ENCODE results near the gene SWT1.
"Not testable (repeated sequence)": the region's sequence is repeated elsewhere in the genome, so short reads cannot be mapped to it uniquely, and the experiment has no call there.

SWT1 gene

DNA sequence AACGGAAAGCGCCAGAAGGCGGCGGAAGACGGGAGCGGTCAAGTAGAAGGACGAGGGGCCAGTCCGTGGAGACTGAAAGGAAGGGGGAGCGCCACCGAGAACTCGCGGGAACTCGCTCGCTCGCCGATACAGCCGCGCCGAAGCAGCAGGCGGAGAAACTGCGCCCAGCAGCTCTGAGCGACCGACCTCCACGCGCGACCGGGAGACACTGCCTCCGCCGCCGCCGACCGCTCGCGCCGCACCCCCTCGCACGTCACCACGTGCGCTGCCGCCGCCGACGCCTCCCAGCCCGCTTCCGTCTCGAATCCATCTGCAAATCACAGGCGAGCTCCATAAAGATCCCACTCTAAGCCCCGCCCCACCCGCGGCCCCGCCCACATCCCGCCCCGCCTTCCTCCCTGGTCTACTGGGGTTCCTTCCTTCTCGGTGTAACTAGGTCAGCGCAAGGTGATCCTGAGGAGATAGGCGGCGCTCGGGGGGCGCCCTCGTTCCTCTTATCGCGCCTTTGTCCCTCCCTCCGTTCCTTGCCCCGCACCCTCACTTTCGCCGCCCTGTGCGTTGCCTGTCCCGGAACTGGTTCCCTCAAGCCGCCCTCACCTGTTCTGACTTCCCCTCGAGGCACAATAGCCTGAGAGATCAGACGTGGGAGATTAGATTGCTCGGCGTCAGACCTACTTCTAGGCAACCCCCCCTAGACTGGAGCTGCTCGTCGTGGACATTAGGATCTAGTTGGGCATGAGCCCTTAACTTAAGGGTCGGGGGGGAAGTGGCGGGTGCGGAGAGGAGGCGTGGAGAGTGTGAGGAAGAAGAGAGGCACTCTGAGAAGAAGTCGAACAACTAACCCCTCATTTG is 160.3 kb downstream of the SWT1 start, which contains the start of gene IVNS1ABP:
Gene IVNS1ABP, minus strand, starts transcription at position 210 of the 852 bp plus-strand sequence. CDS start 7,750 bp downstream, outside the sequence.
- H3K4me3 ChIP-seq (ENCODE audit: low read depth, low read length) = peak within 1 kb of the TSS; percentile 85

DNA sequence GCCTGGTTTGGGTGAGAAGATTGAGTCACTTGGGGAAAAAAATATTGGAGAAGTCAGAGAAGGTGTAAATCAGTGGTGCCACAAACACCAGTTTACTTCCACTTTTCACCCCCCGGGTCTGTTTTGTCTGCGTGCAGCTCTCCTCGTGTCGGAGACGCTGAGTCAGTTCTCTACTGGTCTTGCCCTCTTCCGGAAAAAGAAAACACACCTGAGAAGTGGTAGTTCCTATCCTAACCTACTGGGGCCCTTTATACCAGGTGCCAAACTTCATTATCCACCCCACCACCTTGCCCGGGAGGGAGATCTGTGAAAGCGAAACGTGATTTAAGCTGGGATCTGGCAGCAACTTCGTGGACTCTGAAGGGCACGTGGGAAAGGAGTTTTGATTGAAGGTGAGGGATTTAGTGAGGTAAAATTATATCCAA is 160.9 kb downstream of the SWT1 start:
- H3K4me3 ChIP-seq (ENCODE audit: low read depth, low read length) = peak overlapping the region; percentile 44

GRCh38 chr1:185318431-185319138 is 161.6 kb downstream of the SWT1 start:
- H3K4me3 ChIP-seq (ENCODE audit: low read depth, low read length) = no peak overlapping the region

GRCh38 chr1:185319139-185319475 is 162.1 kb downstream of the SWT1 start:
- H3K4me3 ChIP-seq (ENCODE audit: low read depth, low read length) = no peak overlapping the region

DNA sequence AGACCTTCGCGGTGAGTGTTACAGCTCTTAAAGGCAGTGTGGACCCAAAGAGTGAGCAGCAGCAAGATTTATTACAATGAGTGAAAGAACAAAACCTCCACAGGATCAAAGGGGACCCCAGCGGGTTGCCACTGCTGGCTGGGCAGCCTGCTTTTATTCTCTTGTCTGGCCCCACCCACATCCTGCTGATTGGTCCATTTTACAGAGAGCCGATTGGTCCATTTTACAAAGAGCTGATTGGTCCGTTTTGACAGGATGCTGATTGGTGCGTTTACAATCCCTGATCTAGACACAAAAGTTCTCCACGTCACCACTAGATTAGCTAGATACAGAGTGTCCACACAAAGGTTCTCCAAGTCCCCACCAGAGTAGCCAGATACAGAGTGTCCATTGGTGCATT is 164.1 kb downstream of the SWT1 start:
- not testable (repeated sequence) for H3K4me3 ChIP-seq (ENCODE audit: low read depth, low read length)

- not testable (repeated sequence) for H3K4me3 ChIP-seq (ENCODE audit: low read depth, low read length)
Observed at GRCh38 chr1:185321653-185322221, 164.8 kb downstream of the SWT1 start.

GRCh38 chr1:185322636-185323035 is 165.7 kb downstream of the SWT1 start:
- no peak overlapping the region for H3K4me3 ChIP-seq (ENCODE audit: low read depth, low read length)

DNA sequence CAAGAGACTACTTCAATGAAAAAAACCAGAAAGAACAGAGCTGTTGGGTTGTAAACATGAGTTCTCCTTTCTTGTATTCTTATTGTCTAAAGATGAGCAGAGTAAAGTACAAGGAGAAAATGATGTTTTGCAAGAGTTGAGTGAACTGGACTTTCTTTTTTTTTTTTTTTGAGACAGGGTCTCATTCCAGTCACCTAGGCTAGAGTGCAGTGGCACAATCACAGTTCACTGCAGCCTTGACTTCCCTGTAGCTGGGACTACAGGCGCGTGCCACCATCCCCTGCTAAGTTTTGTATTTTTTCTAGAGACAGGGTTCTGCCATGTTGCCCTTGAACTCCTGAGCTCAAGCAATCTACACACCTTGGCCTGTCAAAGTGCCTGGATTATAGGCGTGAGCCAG is 167.2 kb downstream of the SWT1 start:
- H3K4me3 ChIP-seq (ENCODE audit: low read depth, low read length) = no peak overlapping the region

- no peak overlapping the region for H3K4me3 ChIP-seq (ENCODE audit: low read depth, low read length)
Observed at GRCh38 chr1:185325413-185325812, 168.4 kb downstream of the SWT1 start.

DNA sequence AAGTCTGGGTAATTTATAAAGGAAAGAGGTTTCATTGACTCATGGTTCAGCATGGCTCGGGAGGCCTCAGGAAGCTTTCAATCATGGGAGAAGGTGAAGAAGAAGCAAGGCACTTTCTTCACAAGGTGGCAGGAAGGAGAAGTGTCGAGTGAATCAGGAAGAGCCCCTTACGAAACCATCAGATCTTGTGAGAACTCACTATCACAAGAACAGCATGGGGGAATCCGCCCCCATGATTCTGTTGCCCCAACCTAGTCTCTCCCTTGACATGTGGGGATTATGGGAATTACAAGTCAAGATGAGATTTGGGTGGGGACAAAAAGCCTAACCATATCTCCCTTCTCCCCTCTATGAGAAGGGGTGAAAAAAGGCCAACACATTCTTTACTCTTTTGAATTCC is 171.3 kb downstream of the SWT1 start:
- no peak overlapping the region for H3K4me3 ChIP-seq (ENCODE audit: low read depth, low read length)

DNA sequence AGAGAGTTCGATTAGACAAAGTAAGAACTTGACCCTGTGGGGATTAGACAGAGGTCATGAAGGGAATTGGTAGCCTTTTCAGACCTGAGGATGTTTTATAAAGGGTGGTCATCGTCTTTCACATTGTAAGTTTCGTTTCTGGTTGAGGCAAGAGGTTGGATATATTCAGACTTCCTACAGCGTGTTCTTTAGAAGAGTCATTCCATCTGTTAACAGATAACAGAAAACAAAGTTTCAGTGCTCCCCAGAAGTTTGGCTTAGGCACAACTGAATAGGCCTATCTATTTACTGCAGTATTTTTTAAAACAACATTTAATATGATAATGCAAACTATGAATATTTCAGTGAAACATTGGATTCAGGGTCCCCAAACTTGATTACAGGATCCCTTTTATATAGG is 177.2 kb downstream of the SWT1 start:
- no peak overlapping the region for H3K4me3 ChIP-seq (ENCODE audit: low read depth, low read length)

DNA sequence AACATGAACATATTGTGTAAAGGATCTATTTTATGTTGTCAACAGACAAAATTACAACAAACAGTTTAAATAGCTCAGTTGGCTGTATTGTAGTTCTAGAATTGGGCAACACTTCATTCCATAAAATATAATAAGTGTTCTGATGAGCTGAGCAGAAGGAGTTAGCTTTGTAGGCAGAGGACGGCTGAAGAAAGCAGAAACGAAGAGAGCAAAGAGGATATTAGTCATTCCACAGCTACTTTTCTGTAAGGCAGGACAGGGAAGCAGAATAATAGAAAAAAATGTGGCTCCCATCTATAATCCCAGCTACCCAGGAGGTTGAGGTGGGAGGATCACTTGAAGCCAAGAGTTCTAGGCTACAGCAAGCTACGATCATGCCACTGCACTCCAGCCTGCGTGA is 180.3 kb downstream of the SWT1 start:
- no peak overlapping the region for H3K4me3 ChIP-seq (ENCODE audit: low read depth, low read length)

DNA sequence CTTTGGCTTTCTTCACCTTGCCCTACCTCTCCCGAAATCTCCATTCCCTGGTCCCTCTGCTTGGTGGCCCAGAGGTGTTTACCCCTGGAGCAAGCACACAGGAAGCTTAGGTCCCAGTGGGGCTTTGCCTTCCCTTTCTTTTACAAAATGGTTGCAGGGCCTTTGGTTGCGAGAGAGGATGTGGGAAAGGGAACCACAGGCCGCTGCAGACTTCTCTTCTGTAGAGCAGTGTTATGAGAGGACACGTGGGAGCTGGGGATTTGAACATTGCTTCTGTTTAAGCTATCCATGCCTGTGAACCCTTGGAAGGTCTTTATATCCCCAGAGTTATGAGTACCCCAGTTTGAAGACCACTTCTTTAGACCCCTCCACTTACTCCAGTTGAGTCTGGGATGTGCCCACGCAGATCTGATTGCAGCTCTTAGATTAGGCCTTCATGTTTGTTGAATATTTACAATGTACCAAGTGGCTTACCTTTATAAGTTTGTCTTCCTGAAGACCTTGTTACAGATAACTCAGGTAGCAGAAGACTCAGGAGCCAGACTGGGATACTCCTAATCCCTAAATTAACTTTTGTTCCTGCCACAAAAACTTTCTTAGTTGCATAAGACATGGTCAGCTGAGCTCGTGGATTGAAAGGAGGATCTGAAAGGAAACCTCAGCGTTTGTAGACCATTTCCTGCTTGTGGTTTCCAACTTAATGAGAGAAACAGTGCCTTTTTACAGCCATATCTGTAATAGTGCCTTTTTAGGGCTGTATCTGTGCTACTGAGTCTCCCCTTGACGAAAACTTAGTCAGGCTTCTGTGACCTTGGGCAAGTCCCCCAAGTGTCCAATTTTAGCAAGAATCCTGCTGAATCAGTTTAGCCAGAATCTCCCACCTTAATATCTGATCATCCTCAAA is 182.0 kb downstream of the SWT1 start:
- no peak overlapping the region for H3K4me3 ChIP-seq (ENCODE audit: low read depth, low read length)

DNA sequence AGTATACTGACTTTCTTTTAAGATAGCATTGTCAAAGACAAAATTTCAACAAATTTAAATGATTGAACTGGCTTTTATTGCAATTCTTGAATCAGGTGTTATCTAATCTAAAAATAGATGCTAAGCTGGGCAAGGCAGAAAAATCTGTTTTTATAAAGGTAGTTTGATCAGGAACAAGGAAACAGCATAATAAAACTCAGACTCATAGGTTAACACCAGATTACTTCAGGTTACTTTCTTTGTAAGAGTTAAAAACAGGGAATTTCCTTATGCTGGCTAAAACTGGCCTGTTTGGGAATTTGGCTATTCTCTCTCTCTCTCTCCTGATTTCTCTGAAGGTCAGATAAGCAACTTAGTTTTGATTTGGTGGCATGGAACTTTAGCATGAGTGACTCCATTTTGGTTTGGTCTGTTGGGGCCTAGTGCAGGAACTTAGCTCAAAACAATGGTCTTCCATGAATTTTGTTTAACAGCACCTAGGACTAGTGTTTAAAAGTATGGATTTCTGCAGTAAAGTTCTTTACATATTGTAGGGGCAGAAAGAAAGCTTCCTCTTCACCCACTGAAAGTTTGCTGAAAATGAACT is 184.3 kb downstream of the SWT1 start:
- no peak overlapping the region for H3K4me3 ChIP-seq (ENCODE audit: low read depth, low read length)

Measured in iPS-11a (cell line).